Activated CD4-positive, alpha-beta T cell treated with anti-CD3 and anti-CD28 coated beads, Interleukin-10, Interleukin-2, amounts not matched to agents 100 ng/mL and 50 ng/mL, durations not matched to agents 16 hours and 8 hours (primary cell): ENCODE measurements around the gene HES1.

Experiments used
- DNase-seq: peaks from one replicate; pipeline ENCODE4 v3.0.0-alpha.2; 2020

HES1 gene

GRCh38 chr3:194129581-194130133 lies 6.3 kb upstream of the HES1 start:
- no peak for DNase-seq

- no peak for DNase-seq
These were observed 5.8 kb upstream of the HES1 start for GRCh38 chr3:194130188-194130587.

- no peak for DNase-seq
These were observed 5.0 kb upstream of the HES1 start for GRCh38 chr3:194130807-194131589.

GRCh38 chr3:194132465-194133286 lies 3.3 kb upstream of the HES1 start:
- DNase-seq = no peak

- DNase-seq = no peak
These were observed 2.2 kb upstream of the HES1 start for GRCh38 chr3:194133661-194134230.

GRCh38 chr3:194134231-194134756 lies 1.7 kb upstream of the HES1 start:
- DNase-seq = peak; percentile 51

GRCh38 chr3:194134757-194135515 lies 1.0 kb upstream of the HES1 start:
- peak; percentile 89 for DNase-seq

- DNase-seq = no peak
These were observed 487 bp upstream of the HES1 start for GRCh38 chr3:194135516-194135805.

GRCh38 chr3:194136519-194137007 lies 615 bp downstream of the HES1 start:
- DNase-seq = no peak

- DNase-seq = peak; percentile 30
These were observed 1.1 kb downstream of the HES1 start for GRCh38 chr3:194137008-194137505.

GRCh38 chr3:194137506-194138474 lies 1.8 kb downstream of the HES1 start:
- peak; percentile 45 for DNase-seq

- DNase-seq = no peak
These were observed 2.8 kb downstream of the HES1 start for GRCh38 chr3:194138732-194139070.

- DNase-seq = no peak
These were observed 3.3 kb downstream of the HES1 start for GRCh38 chr3:194139071-194139813.

GRCh38 chr3:194139814-194140391 lies 4.0 kb downstream of the HES1 start:
- no peak for DNase-seq

GRCh38 chr3:194140520-194141414 lies 4.8 kb downstream of the HES1 start:
- peak; percentile 41 for DNase-seq

GRCh38 chr3:194141415-194142155 lies 5.6 kb downstream of the HES1 start:
- peak; percentile 70 for DNase-seq

- no peak for DNase-seq
These were observed 6.4 kb downstream of the HES1 start for GRCh38 chr3:194142156-194142910.
